ENCODE data around the gene RRBP1. TPM values are rescaled to one million over a fixed set of nuclear protein-coding genes. Genes with fewer than 3 reads are reported as not detected.
A peak's percentile ranks its signal among the peaks of the same experiment; 100 is the strongest.

Gene RRBP1
- total and polyA plus RNA-seq, 2 donors from 2014 or later = 83.4 to 231 TPM

GRCh38 chr20:17651760-17652388 lies 30.2 kb downstream of the RRBP1 start:
- Histone ChIP-seq H3K9ac (ENCODE audit: low read length in 3 of 3) (no peak overlapping the region), H3K27me3 (ENCODE audit: control insufficient read depth, insufficient read depth, low read length) (no peaks in the 10 kb centered on the region), H3K9me3 (ENCODE audit: control insufficient read depth in 2 of 3, insufficient read depth in 1 of 3, low read length in 3 of 3) (no peaks in the 10 kb centered on the region), H3K36me3 (ENCODE audit: control insufficient read depth in 2 of 3, insufficient read depth in 3 of 3, low read length in 3 of 3) (peaks cover 0 to 2% (median 0%) of the 10 kb centered on the region in 3 donors), H3K4me3 (ENCODE audit: low read length in 3 of 3) (no peak overlapping the region), H3K27ac (ENCODE audit: low read depth in 2 of 2, low read length in 2 of 2) (no peak overlapping the region), H3K4me1 (ENCODE audit: control insufficient read depth in 2 of 3, insufficient read depth in 2 of 3, low read depth in 1 of 3, low read length in 3 of 3) (peaks cover 0 to 25% (median 19%) of the 10 kb centered on the region in 3 donors)
- intact Hi-C loops (cut with DNase I) = no loop called here
- DNase-seq = peak in 2 of 5 donors; percentile 31 to 51
- peak; percentile 6 for TF ChIP-seq CTCF (IDR thresholded peaks at IDR 0.05; ENCODE audit: borderline replicate concordance, extremely low read depth, insufficient read depth)
- no peak for FAIRE-seq

DNA sequence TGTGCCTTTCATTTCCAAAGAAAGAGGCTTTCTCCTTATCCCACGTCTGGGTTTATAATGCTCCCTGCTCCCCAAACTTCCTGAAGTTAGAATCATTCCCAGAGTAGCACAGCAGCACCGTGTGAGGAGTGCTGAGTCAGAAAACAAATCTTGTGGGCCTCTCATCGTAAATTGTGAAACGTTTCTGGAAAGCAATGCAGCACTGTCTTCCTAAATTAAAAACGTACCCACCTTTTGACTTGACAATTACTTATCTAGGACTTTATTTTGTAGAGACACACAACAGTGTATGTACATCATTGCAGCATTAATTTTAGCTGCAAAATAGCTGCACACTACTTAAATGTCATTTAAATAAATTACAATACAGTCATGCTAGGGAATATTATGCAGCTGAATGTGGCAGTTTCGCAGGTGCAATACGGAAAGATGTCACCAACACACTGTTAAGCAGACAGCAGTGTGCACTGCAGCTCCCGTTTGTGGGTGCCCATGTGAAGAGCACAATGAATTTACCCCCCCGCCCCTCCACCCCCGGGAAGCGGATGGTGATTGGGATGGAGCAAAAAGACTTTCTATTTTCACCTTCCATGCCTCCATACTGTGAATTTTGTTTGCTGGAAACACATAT lies 30.8 kb downstream of the RRBP1 start:
- peak in 1 of 5 donors; percentile 26 for DNase-seq
- intact Hi-C loops (cut with DNase I) = no loop called here
- Histone ChIP-seq H3K27me3 (ENCODE audit: control insufficient read depth, insufficient read depth, low read length) (no peaks in the 10 kb centered on the region), H3K36me3 (ENCODE audit: control insufficient read depth in 2 of 3, insufficient read depth in 3 of 3, low read length in 3 of 3) (peaks cover 0 to 2% (median 0%) of the 10 kb centered on the region in 3 donors), H3K4me1 (ENCODE audit: control insufficient read depth in 2 of 3, insufficient read depth in 2 of 3, low read depth in 1 of 3, low read length in 3 of 3) (peaks cover 0 to 31% (median 22%) of the 10 kb centered on the region in 3 donors), H3K9ac (ENCODE audit: low read length in 3 of 3) (no peak overlapping the region), H3K9me3 (ENCODE audit: control insufficient read depth in 2 of 3, insufficient read depth in 1 of 3, low read length in 3 of 3) (no peaks in the 10 kb centered on the region), H3K27ac (ENCODE audit: low read depth in 2 of 2, low read length in 2 of 2) (no peak overlapping the region), H3K4me3 (ENCODE audit: low read length in 3 of 3) (no peak overlapping the region)
- TF ChIP-seq CTCF (IDR thresholded peaks at IDR 0.05; ENCODE audit: borderline replicate concordance, extremely low read depth, insufficient read depth) = no peak
- FAIRE-seq = no peak

- Histone ChIP-seq H3K9me3 (ENCODE audit: control insufficient read depth in 2 of 3, insufficient read depth in 1 of 3, low read length in 3 of 3) (no peaks in the 10 kb centered on the region), H3K9ac (ENCODE audit: low read length in 3 of 3) (peak overlapping the region in 1 of 3 donors; percentile 29), H3K4me3 (ENCODE audit: low read length in 3 of 3) (no peak overlapping the region), H3K27me3 (ENCODE audit: control insufficient read depth, insufficient read depth, low read length) (no peaks in the 10 kb centered on the region), H3K36me3 (ENCODE audit: control insufficient read depth in 2 of 3, insufficient read depth in 3 of 3, low read length in 3 of 3) (peaks cover 0 to 2% (median 0%) of the 10 kb centered on the region in 3 donors), H3K27ac (ENCODE audit: low read depth in 2 of 2, low read length in 2 of 2) (no peak overlapping the region), H3K4me1 (ENCODE audit: control insufficient read depth in 2 of 3, insufficient read depth in 2 of 3, low read depth in 1 of 3, low read length in 3 of 3) (peaks cover 0 to 33% (median 27%) of the 10 kb centered on the region in 3 donors)
- FAIRE-seq = no peak
- intact Hi-C loops (cut with DNase I) = no loop called here
- DNase-seq = no peak
- no peak for TF ChIP-seq CTCF (IDR thresholded peaks at IDR 0.05; ENCODE audit: borderline replicate concordance, extremely low read depth, insufficient read depth)
These were observed 31.5 kb downstream of the RRBP1 start for GRCh38 chr20:17650301-17651128.
